ENCODE data around the gene C10orf90.

DNA sequence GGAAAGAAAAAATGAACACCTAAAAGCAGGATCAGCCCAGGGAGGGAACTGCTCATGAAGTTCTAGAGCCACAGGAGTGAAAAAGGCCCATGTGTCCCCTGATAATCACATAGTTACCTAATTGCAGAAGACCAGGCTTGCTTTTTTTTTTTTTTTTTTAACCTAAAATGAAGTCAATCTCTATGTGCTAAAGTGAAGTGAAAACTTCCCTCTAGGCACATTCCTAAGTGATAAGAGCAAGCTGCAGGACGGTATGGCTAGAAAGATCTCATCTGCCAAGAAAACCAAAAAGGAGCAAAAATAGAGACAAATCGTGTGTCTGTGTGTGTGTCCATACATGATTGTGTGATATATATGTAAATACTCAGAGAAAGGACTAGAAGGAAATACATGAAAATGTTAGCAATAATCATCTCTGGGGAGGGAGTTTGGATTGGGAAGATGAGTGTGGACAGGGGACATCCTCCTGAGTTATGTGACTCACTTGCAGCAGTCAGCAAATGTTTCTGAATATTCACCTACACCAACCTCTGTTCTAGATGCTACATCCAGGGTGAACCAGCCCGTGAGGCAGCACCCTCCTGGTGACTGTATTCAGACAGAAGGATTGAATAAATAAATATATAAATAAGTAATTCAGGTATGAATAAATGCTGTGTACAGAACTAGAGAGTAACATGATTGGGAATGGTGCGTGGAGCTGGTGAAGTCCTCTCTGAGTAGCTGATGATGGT, 76.4 kb downstream of the C10orf90 start:
- TF ChIP-seq, protein P1, sequence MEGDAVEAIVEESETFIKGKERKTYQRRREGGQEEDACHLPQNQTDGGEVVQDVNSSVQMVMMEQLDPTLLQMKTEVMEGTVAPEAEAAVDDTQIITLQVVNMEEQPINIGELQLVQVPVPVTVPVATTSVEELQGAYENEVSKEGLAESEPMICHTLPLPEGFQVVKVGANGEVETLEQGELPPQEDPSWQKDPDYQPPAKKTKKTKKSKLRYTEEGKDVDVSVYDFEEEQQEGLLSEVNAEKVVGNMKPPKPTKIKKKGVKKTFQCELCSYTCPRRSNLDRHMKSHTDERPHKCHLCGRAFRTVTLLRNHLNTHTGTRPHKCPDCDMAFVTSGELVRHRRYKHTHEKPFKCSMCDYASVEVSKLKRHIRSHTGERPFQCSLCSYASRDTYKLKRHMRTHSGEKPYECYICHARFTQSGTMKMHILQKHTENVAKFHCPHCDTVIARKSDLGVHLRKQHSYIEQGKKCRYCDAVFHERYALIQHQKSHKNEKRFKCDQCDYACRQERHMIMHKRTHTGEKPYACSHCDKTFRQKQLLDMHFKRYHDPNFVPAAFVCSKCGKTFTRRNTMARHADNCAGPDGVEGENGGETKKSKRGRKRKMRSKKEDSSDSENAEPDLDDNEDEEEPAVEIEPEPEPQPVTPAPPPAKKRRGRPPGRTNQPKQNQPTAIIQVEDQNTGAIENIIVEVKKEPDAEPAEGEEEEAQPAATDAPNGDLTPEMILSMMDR (IDR thresholded peaks at IDR 0.05) = no peak
- TF ChIP-seq POLR2A (IDR thresholded peaks at IDR 0.05) = no peak
- no peak for TF ChIP-seq EP300 (IDR thresholded peaks at IDR 0.05)
